ENCODE results near the gene LYPLA2. TPM values are rescaled to one million over a fixed set of nuclear protein-coding genes. Genes with fewer than 3 reads are reported as not detected.

The LYPLA2 gene
- total and polyA plus RNA-seq, 7 experiments from 2014 or later = 40.7 to 124 (median 56.2) TPM

GRCh38 chr1:23748016-23748415 is 42.9 kb upstream of the LYPLA2 start:
- H3K4me3 ChIP-seq (ENCODE audit: low read length) = no peak overlapping the region
- peaks cover 15 to 34% of the 10 kb centered on the region in 2 donors for H3K4me1 ChIP-seq (ENCODE audit: control insufficient read depth in 2 of 2, insufficient read depth in 2 of 2, low read length in 2 of 2)
- ChIA-PET POLR2A (interaction anchor here (0.6 kb wide), 1 partner anchor 48 kb away, joined by 6 read pairs; no protein-coding TSS in a partner anchor), CTCF (no interaction called here)
- H3K27me3 ChIP-seq (ENCODE audit: control insufficient read depth in 2 of 2, insufficient read depth in 2 of 2, low read length in 2 of 2) = no peaks in the 10 kb centered on the region
- peak overlapping the region in 1 of 10 donors; percentile 30 for H3K4me3 Mint-ChIP-seq
- peaks cover 6 to 21% (median 12%) of the 10 kb centered on the region in 5 donors for H3K36me3 Mint-ChIP-seq
- H3K27me3 Mint-ChIP-seq = no peaks in the 10 kb centered on the region
- no peaks in the 10 kb centered on the region for H3K9me3 Mint-ChIP-seq
- no peak for ATAC-seq
- peaks cover 39 to 57% (median 51%) of the 10 kb centered on the region in 7 donors for H3K4me1 Mint-ChIP-seq
- peak overlapping the region in 3 of 9 donors; percentile 2 to 67 (median 19) for H3K27ac Mint-ChIP-seq
- intact Hi-C loops (cut with micrococcal nuclease) = loop anchor here in 1 of 2 donors (10.0 kb wide), 1 partner anchor 193 kb away; the partner anchor contains the start of gene ID3
- H3K9me3 ChIP-seq (ENCODE audit: control insufficient read depth in 2 of 3, low read length in 3 of 3) = no peaks in the 10 kb centered on the region
- H3K36me3 ChIP-seq (ENCODE audit: control insufficient read depth in 2 of 3, insufficient read depth in 3 of 3, low read length in 3 of 3) = peaks cover 10 to 44% (median 32%) of the 10 kb centered on the region in 3 experiments
- DNase-seq = no peak
- peak overlapping the region; percentile 15 for H3K27ac ChIP-seq (ENCODE audit: low read depth, low read length)

DNA sequence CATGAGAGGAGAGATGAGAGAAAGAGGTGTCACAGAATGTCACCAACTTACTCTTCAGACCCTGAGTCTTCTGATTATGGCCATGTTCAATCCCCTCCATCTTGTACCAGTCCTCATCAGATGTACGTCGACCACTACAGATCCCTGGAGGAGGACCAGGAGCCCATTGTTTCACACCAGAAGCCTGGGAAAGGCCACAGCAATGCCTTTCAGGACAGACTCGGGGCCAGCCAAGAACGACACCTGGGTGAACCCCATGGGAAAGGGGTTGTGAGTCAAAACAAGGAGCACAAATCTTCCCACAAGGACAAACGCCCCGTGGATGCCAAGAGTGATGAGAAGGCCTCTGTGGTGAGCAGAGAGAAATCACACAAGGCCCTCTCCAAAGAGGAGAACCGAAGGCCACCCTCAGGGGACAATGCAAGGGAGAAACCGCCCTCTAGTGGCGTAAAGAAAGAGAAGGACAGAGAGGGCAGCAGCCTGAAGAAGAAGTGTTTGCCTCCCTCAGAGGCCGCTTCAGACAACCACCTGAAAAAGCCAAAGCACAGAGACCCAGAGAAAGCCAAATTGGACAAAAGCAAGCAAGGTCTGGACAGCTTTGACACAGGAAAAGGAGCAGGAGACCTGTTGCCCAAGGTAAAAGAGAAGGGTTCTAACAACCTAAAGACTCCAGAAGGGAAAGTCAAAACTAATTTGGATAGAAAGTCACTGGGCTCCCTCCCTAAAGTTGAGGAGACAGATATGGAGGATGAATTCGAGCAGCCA is 39.7 kb upstream of the LYPLA2 start:
- DNase-seq (peak in 6 of 9 donors; percentile 15 to 42 (median 27)), ATAC-seq (peak; percentile 65)
- H3K27me3 Mint-ChIP-seq = no peaks in the 10 kb centered on the region
- Histone ChIP-seq H3K4me3 (ENCODE audit: low read length) (no peak overlapping the region), H3K9me3 (ENCODE audit: control insufficient read depth in 2 of 3, low read length in 3 of 3) (no peaks in the 10 kb centered on the region), H3K4me1 (ENCODE audit: control insufficient read depth in 2 of 2, insufficient read depth in 2 of 2, low read length in 2 of 2) (peaks cover 0 to 17% of the 10 kb centered on the region in 2 donors), H3K36me3 (ENCODE audit: control insufficient read depth in 2 of 3, insufficient read depth in 3 of 3, low read length in 3 of 3) (peaks cover 36 to 73% (median 64%) of the 10 kb centered on the region in 3 experiments), H3K27me3 (ENCODE audit: control insufficient read depth in 2 of 2, insufficient read depth in 2 of 2, low read length in 2 of 2) (no peaks in the 10 kb centered on the region), H3K27ac (ENCODE audit: low read depth, low read length) (no peak overlapping the region)
- intact Hi-C loops (cut with micrococcal nuclease) = no loop called here
- peak overlapping the region in 6 of 9 donors; percentile 53 to 89 (median 72) for H3K27ac Mint-ChIP-seq
- POLR2A ChIA-PET = no interaction called here
- H3K36me3 Mint-ChIP-seq = peaks cover 13 to 40% (median 20%) of the 10 kb centered on the region in 5 donors
- H3K9me3 Mint-ChIP-seq = no peaks in the 10 kb centered on the region
- peaks cover 27 to 39% (median 33%) of the 10 kb centered on the region in 7 donors for H3K4me1 Mint-ChIP-seq
- no peak overlapping the region for H3K4me3 Mint-ChIP-seq
- CTCF ChIA-PET = interaction anchor here (0.6 kb wide), 1 partner anchor 310 kb away, joined by 3 read pairs; no protein-coding TSS in a partner anchor

DNA sequence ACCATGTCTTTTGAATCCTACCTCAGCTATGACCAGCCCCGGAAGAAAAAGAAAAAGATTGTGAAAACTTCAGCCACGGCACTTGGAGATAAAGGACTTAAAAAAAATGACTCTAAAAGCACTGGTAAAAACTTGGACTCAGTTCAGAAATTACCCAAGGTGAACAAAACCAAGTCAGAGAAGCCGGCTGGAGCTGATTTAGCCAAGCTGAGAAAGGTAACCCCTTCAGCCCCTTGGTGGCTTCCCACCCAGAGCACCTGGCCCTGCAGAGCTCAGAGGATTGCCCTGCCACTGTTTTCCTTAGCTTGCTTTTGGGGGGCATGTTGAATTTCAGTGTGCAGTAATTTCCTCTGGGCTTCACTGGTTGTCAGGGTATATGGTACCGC is 39.1 kb upstream of the LYPLA2 start:
- no peak for DNase-seq
- H3K27me3 Mint-ChIP-seq = no peaks in the 10 kb centered on the region
- ChIA-PET POLR2A (no interaction called here), CTCF (interaction anchor here (0.6 kb wide), 1 partner anchor 310 kb away, joined by 3 read pairs; no protein-coding TSS in a partner anchor)
- H3K4me3 ChIP-seq (ENCODE audit: low read length) = no peak overlapping the region
- peaks cover 24 to 34% (median 29%) of the 10 kb centered on the region in 7 donors for H3K4me1 Mint-ChIP-seq
- H3K9me3 Mint-ChIP-seq = no peaks in the 10 kb centered on the region
- intact Hi-C loops (cut with micrococcal nuclease) = no loop called here
- no peaks in the 10 kb centered on the region for H3K27me3 ChIP-seq (ENCODE audit: control insufficient read depth in 2 of 2, insufficient read depth in 2 of 2, low read length in 2 of 2)
- H3K27ac Mint-ChIP-seq = peak overlapping the region in 5 of 9 donors; percentile 53 to 89 (median 75)
- H3K4me1 ChIP-seq (ENCODE audit: control insufficient read depth in 2 of 2, insufficient read depth in 2 of 2, low read length in 2 of 2) = peaks cover 0 to 13% of the 10 kb centered on the region in 2 donors
- no peak for ATAC-seq
- peaks cover 42 to 76% (median 70%) of the 10 kb centered on the region in 3 experiments for H3K36me3 ChIP-seq (ENCODE audit: control insufficient read depth in 2 of 3, insufficient read depth in 3 of 3, low read length in 3 of 3)
- H3K4me3 Mint-ChIP-seq = no peak overlapping the region
- peaks cover 13 to 45% (median 17%) of the 10 kb centered on the region in 5 donors for H3K36me3 Mint-ChIP-seq
- H3K9me3 ChIP-seq (ENCODE audit: control insufficient read depth in 2 of 3, low read length in 3 of 3) = no peaks in the 10 kb centered on the region
- no peak overlapping the region for H3K27ac ChIP-seq (ENCODE audit: low read depth, low read length)

GRCh38 chr1:23752909-23753308 is 38.0 kb upstream of the LYPLA2 start:
- Mint-ChIP-seq H3K4me1 (peaks cover 13 to 23% (median 18%) of the 10 kb centered on the region in 7 donors), H3K27ac (no peak overlapping the region), H3K27me3 (no peaks in the 10 kb centered on the region), H3K36me3 (peaks cover 13 to 49% (median 16%) of the 10 kb centered on the region in 5 donors), H3K9me3 (no peaks in the 10 kb centered on the region), H3K4me3 (no peak overlapping the region)
- Histone ChIP-seq H3K9me3 (ENCODE audit: control insufficient read depth in 2 of 3, low read length in 3 of 3) (no peaks in the 10 kb centered on the region), H3K4me1 (ENCODE audit: control insufficient read depth in 2 of 2, insufficient read depth in 2 of 2, low read length in 2 of 2) (peaks cover 0 to 2% of the 10 kb centered on the region in 2 donors), H3K4me3 (ENCODE audit: low read length) (no peak overlapping the region), H3K27me3 (ENCODE audit: control insufficient read depth in 2 of 2, insufficient read depth in 2 of 2, low read length in 2 of 2) (no peaks in the 10 kb centered on the region), H3K27ac (ENCODE audit: low read depth, low read length) (no peak overlapping the region), H3K36me3 (ENCODE audit: control insufficient read depth in 2 of 3, insufficient read depth in 3 of 3, low read length in 3 of 3) (peaks cover 47 to 86% (median 78%) of the 10 kb centered on the region in 3 experiments)
- ChIA-PET POLR2A (interaction anchor here (0.6 kb wide), 1 partner anchor 152 kb away, joined by 4 read pairs; no protein-coding TSS in a partner anchor), CTCF (no interaction called here)
- ATAC-seq (no peak), DNase-seq (no peak)
- intact Hi-C loops (cut with micrococcal nuclease) = no loop called here

DNA sequence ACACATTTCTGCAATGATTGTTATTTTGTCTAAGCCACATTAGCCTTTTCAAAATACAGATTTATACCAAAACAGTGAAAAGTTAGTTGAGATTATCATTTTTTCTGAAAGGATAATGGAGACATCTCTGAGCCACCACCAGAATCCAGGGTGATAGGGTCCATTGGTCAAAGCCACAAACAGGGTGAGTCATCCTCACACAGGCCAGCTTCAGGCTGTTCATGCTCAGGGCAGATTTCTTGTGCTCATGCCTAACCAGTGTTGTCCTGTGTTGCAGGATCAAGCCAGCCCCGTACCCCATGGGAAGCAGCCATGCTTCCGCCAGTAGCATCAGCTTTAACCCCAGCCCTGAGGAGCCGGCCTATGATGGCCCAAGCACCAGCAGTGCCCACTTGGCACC is 34.3 kb upstream of the LYPLA2 start:
- ATAC-seq (no peak), DNase-seq (no peak)
- no peaks in the 10 kb centered on the region for H3K27me3 Mint-ChIP-seq
- intact Hi-C loops (cut with micrococcal nuclease) = no loop called here
- H3K9me3 ChIP-seq (ENCODE audit: control insufficient read depth in 2 of 3, low read length in 3 of 3) = no peaks in the 10 kb centered on the region
- no peaks in the 10 kb centered on the region for H3K9me3 Mint-ChIP-seq
- CTCF ChIA-PET = interaction anchor here (2.3 kb wide), 1 partner anchor 15 kb away, joined by 6 read pairs; no protein-coding TSS in a partner anchor
- POLR2A ChIA-PET = no interaction called here
- no peaks in the 10 kb centered on the region for H3K27me3 ChIP-seq (ENCODE audit: control insufficient read depth in 2 of 2, insufficient read depth in 2 of 2, low read length in 2 of 2)
- H3K4me3 ChIP-seq (ENCODE audit: low read length) = no peak overlapping the region
- H3K27ac ChIP-seq (ENCODE audit: low read depth, low read length) = no peak overlapping the region
- H3K36me3 ChIP-seq (ENCODE audit: control insufficient read depth in 2 of 3, insufficient read depth in 3 of 3, low read length in 3 of 3) = peaks cover 54 to 96% (median 70%) of the 10 kb centered on the region in 3 experiments
- peaks cover 0 to 8% (median 4%) of the 10 kb centered on the region in 7 donors for H3K4me1 Mint-ChIP-seq
- H3K27ac Mint-ChIP-seq = peak overlapping the region in 1 of 9 donors; percentile 51
- H3K36me3 Mint-ChIP-seq = peaks cover 14 to 49% (median 21%) of the 10 kb centered on the region in 5 donors
- no peaks in the 10 kb centered on the region for H3K4me1 ChIP-seq (ENCODE audit: control insufficient read depth in 2 of 2, insufficient read depth in 2 of 2, low read length in 2 of 2)
- no peak overlapping the region for H3K4me3 Mint-ChIP-seq

- Mint-ChIP-seq H3K27me3 (no peaks in the 10 kb centered on the region), H3K27ac (no peak overlapping the region), H3K4me1 (peaks cover 0 to 8% (median 4%) of the 10 kb centered on the region in 7 donors), H3K36me3 (peaks cover 14 to 53% (median 20%) of the 10 kb centered on the region in 5 donors), H3K9me3 (no peaks in the 10 kb centered on the region), H3K4me3 (no peak overlapping the region)
- intact Hi-C loops (cut with micrococcal nuclease) = no loop called here
- no peaks in the 10 kb centered on the region for H3K4me1 ChIP-seq (ENCODE audit: control insufficient read depth in 2 of 2, insufficient read depth in 2 of 2, low read length in 2 of 2)
- no peaks in the 10 kb centered on the region for H3K9me3 ChIP-seq (ENCODE audit: control insufficient read depth in 2 of 3, low read length in 3 of 3)
- H3K4me3 ChIP-seq (ENCODE audit: low read length) = no peak overlapping the region
- POLR2A ChIA-PET = interaction anchor here (1.5 kb wide), 1 partner anchor 13 kb away, joined by 3 read pairs; no protein-coding TSS in a partner anchor
- DNase-seq = no peak
- CTCF ChIA-PET = interaction anchor here (1.2 to 2.3 kb wide), 2 partner anchors 14 to 26 kb away, joined by 6 read pairs; no protein-coding TSS in a partner anchor
- no peak for ATAC-seq
- H3K36me3 ChIP-seq (ENCODE audit: control insufficient read depth in 2 of 3, insufficient read depth in 3 of 3, low read length in 3 of 3) = peaks cover 46 to 96% (median 58%) of the 10 kb centered on the region in 3 experiments
- H3K27me3 ChIP-seq (ENCODE audit: control insufficient read depth in 2 of 2, insufficient read depth in 2 of 2, low read length in 2 of 2) = no peaks in the 10 kb centered on the region
- no peak overlapping the region for H3K27ac ChIP-seq (ENCODE audit: low read depth, low read length)
These were observed 33.1 kb upstream of the LYPLA2 start for GRCh38 chr1:23757812-23758211.
